ENCODE data around the gene PIP5K1A. TPM values are rescaled to one million over a fixed set of nuclear protein-coding genes. Genes with fewer than 3 reads are reported as not detected.

PIP5K1A gene
- total and polyA plus RNA-seq, 2 of the 8 experiments (the other 6 are each of a cell fraction or from before 2014, with no cell fraction given): 87.5 to 105 TPM

GRCh38 chr1:151193304-151193703 lies 5.0 kb upstream of the PIP5K1A start:
- WGBS, 2 experiments (ENCODE audit: extremely low coverage in 1 of 2, insufficient coverage in 1 of 2, insufficient read length in 1 of 2, insufficient replicate concordance in 2 of 2, low coverage in 1 of 2, low lambda C conversion rate in 2 of 2, missing lambda C conversion rate in 1 of 2): 94% methylated on average over 6 of the region's 6 CpGs; no CpG with 5 or more reads in 1 of the 2 experiments
- H3K56ac ChIP-seq (replicated peaks; ENCODE audit: insufficient read length, low read depth, low read length): no peak overlapping the region
- H4K8ac ChIP-seq (ENCODE audit: extremely low read depth, insufficient read depth, low read length): no peak overlapping the region
- H4K91ac ChIP-seq (replicated peaks; ENCODE audit: insufficient read length, low read length): no peak overlapping the region
- H3K79me2 ChIP-seq (ENCODE audit: control insufficient read depth in 1 of 2, insufficient read depth in 2 of 2, low read length in 2 of 2): peaks cover 7 to 14% of the 10 kb centered on the region in 2 experiments; a peak in 3 of 4 replicates
- no peaks in the 10 kb centered on the region for H4K20me1 ChIP-seq (replicated peaks in 1 of 2; ENCODE audit: control insufficient read depth in 1 of 2, insufficient read depth in 2 of 2, low read length in 2 of 2)
- H3K23ac ChIP-seq (ENCODE audit: insufficient read length): no peak overlapping the region
- no peak overlapping the region for H4K5ac ChIP-seq (ENCODE audit: insufficient read length, low read depth, low read length)
- peaks cover 3% of the 10 kb centered on the region; the same call in 1 of the 2 replicates for H3K79me1 ChIP-seq (ENCODE audit: low read depth, low read length)
- ChIA-PET POLR2A (ENCODE audit: partially characterized antibody) (no interaction called here), CTCF (ENCODE audit: partially characterized antibody) (interaction anchor here (0.6 to 1.2 kb wide), 2 partner anchors 59 to 728 kb away, joined by 3 to 4 read pairs; no protein-coding TSS in a partner anchor)
- H3K9me3 ChIP-seq (ENCODE audit: insufficient read depth in 2 of 2, low read depth in 1 of 2, low read length in 1 of 2): no peaks in the 10 kb centered on the region
- H3K36me3 ChIP-seq (ENCODE audit: control insufficient read depth in 2 of 4, insufficient read depth in 4 of 4, low read length in 3 of 4): no peaks in the 10 kb centered on the region
- H3K27ac ChIP-seq (ENCODE audit: low read depth, low read length): no peak overlapping the region
- no peak overlapping the region for H3K4ac ChIP-seq (replicated peaks; ENCODE audit: insufficient read length, low read depth, low read length)
- DNase-seq (ENCODE audit: low read depth in 1 of 2, low spot score in 2 of 2) (no peak), FAIRE-seq (no peak)
- H2AFZ ChIP-seq (ENCODE audit: low read length): no peak overlapping the region
- H3K9ac ChIP-seq (replicated peaks in 1 of 4; ENCODE audit: extremely low read depth in 1 of 4, low read depth in 3 of 4, low read length in 3 of 4): no peak overlapping the region
- H2BK15ac ChIP-seq (ENCODE audit: low read length): no peak overlapping the region
- H2BK20ac ChIP-seq (ENCODE audit: low read length): no peak overlapping the region
- H2AK5ac ChIP-seq (ENCODE audit: low read depth, low read length): no peak overlapping the region
- H3K14ac ChIP-seq (ENCODE audit: insufficient read length): no peak overlapping the region
- peaks cover 5% of the 10 kb centered on the region; the same call in 1 of the 2 replicates for H3K23me2 ChIP-seq (ENCODE audit: low read depth, low read length)
- no peak overlapping the region for H3K4me2 ChIP-seq (ENCODE audit: insufficient read depth in 1 of 2, low read depth in 2 of 2, low read length in 2 of 2)
- H2BK5ac ChIP-seq (ENCODE audit: low read depth, low read length): no peak overlapping the region
- H3K27me3 ChIP-seq (replicated peaks in 1 of 4; ENCODE audit: control insufficient read depth in 3 of 4, extremely low read depth in 1 of 4, insufficient read depth in 3 of 4, low read length in 3 of 4): no peaks in the 10 kb centered on the region
- H2BK120ac ChIP-seq (replicated peaks; ENCODE audit: low read depth, low read length): no peak overlapping the region
- peaks cover 0 to 4% (median 2%) of the 10 kb centered on the region in 4 experiments; a peak in 3 of 7 replicates for H3K4me1 ChIP-seq (replicated peaks in 1 of 4; ENCODE audit: control insufficient read depth in 3 of 4, insufficient read depth in 4 of 4, low read length in 3 of 4)
- no peak overlapping the region for H3K18ac ChIP-seq (ENCODE audit: extremely low read depth, low read length)
- no peak overlapping the region for H3K4me3 ChIP-seq (ENCODE audit: extremely low read depth in 1 of 4, insufficient read depth in 2 of 4, low read depth in 3 of 4, low read length in 4 of 4)
- no peak overlapping the region for H2BK12ac ChIP-seq (ENCODE audit: low read depth, low read length)
- TF ChIP-seq ATF2 (IDR thresholded peaks at IDR 0.05; ENCODE audit: low read length) (no peak), JUND (IDR thresholded peaks at IDR 0.05; ENCODE audit: low read length) (no peak), SP4 (IDR thresholded peaks at IDR 0.05; ENCODE audit: low read length) (no peak)

Data from H1 (cell line).